HCT116 (cell line): ENCODE results near the gene SMTNL2. TPM values are rescaled to one million over a fixed set of nuclear protein-coding genes. Genes with fewer than 3 reads are reported as not detected.

Experiments
- ATAC-seq: fragments of 200-7000 bp; cut with Tn5 transposase; 2 replicates; pipeline ENCODE4 v1.9.1; 2020; ENCODE audit warnings: mild to moderate bottlenecking, moderate library complexity
- BruUV-seq: library from RNA; stranded (reverse); fragments of 400-500 nt; replicated peaks from 2 replicates; lab custom pipeline; 2021; lab: Mats Ljungman, UMichigan
- CTCF ChIA-PET: fragments of 300-600 bp; sonication (Branson Sonifier 250); formaldehyde crosslinking; loops from one replicate; lab custom pipeline; 2021; ENCODE audit warnings: antibody characterized with exemption; lab: Charles Lee
- POLR2A ChIA-PET: fragments of 300-600, 350-600 bp; sonication (Branson Sonifier 250); formaldehyde crosslinking; loops from one replicate; lab custom pipeline; 2021; ENCODE audit warnings: antibody characterized with exemption; lab: Charles Lee
- RAD21 ChIA-PET, 2 experiments: fragments of 300-600 bp; sonication (Branson Sonifier 250); formaldehyde crosslinking; loops; one replicate each; lab custom pipeline; 2023; ENCODE audit warnings: low total read pairs in 2 of 2; ENCODE audit not compliant: uncharacterized antibody in 2 of 2, unreplicated experiment in 2 of 2, low non-redundant PET in 1 of 2; lab: Charles Lee
- DNase-seq: peaks from one replicate; pipeline ENCODE4 v3.0.0-alpha.2; 2010; ENCODE audit warnings: low read depth, low spot score
- H2AFZ ChIP-seq: fragments of 200-600 bp; shearing (Covaris generic), sonication (generic); 2 replicates; pipeline ENCODE4 v1.6.1; 2017; ENCODE audit warnings: low read depth, mixed run types, mixed read lengths, antibody characterized with exemption, low read length; ENCODE audit not compliant: poor library complexity, severe bottlenecking
- H3K27ac ChIP-seq: 2 replicates; pipeline ENCODE4 v1.5.1; 2012; ENCODE audit warnings: low read depth, low read length
- H3K27me3 ChIP-seq: fragments of 200-600 bp; sonication (generic); 2 replicates; pipeline ENCODE4 v1.6.1; 2016; ENCODE audit warnings: mixed run types, low read length, mixed read lengths; ENCODE audit not compliant: insufficient read depth
- H3K36me3 ChIP-seq, 2 experiments: fragments of 200-500 bp in 1 of 2; fragments of 200-600 bp in 1 of 2; sonication (Bioruptor generic) in 1 of 2; sonication (generic) in 1 of 2; 2 replicates each; pipeline versions ENCODE4 v1.5.1 to v1.6.1; 2014 to 2016; ENCODE audit warnings: low read length in 2 of 2, inconsistent platforms in 1 of 2, mixed read lengths in 1 of 2, mixed run types in 1 of 2; ENCODE audit not compliant: insufficient read depth in 2 of 2, control insufficient read depth in 1 of 2
- H3K4me1 ChIP-seq, 2 experiments: fragments of 200-600 bp in 1 of 2; sonication (generic) in 1 of 2; 2 replicates each; pipeline versions ENCODE4 v1.5.1 to v1.6.1; 2012 to 2017; ENCODE audit warnings: low read length in 2 of 2, inconsistent platforms in 1 of 2, mild to moderate bottlenecking in 1 of 2, mixed read lengths in 1 of 2, mixed run types in 1 of 2, moderate library complexity in 1 of 2; ENCODE audit not compliant: insufficient read depth in 2 of 2, control insufficient read depth in 1 of 2
- H3K4me2 ChIP-seq: fragments of 200-600 bp; sonication (generic); 2 replicates; pipeline ENCODE4 v1.6.1; 2017; ENCODE audit warnings: mixed run types, low read length, mixed read lengths
- H3K4me3 ChIP-seq, 2 experiments: fragments of 200-600 bp in 1 of 2; sonication (generic) in 1 of 2; replicated peaks in 1 of 2; 2 replicates each; pipeline ENCODE4 v1.5.1; 2011 to 2016; ENCODE audit warnings: low read length in 2 of 2, control low read depth in 1 of 2, low read depth in 1 of 2, mild to moderate bottlenecking in 1 of 2, mixed read lengths in 1 of 2, mixed run types in 1 of 2
- H3K79me2 ChIP-seq: fragments of 200-600 bp; sonication (generic); 2 replicates; pipeline ENCODE4 v1.6.1; 2017; ENCODE audit warnings: mild to moderate bottlenecking, mixed run types, low read length, moderate library complexity, mixed read lengths; ENCODE audit not compliant: insufficient read depth
- H3K9ac ChIP-seq: fragments of 200-600 bp; sonication (generic); 2 replicates; pipeline ENCODE4 v1.6.1; 2016; ENCODE audit warnings: low read length, mixed read lengths
- H3K9me2 ChIP-seq: fragments of 200-600 bp; sonication (generic), shearing (Covaris generic); 2 replicates; pipeline ENCODE4 v1.6.1; 2017; ENCODE audit warnings: mixed run types, mild to moderate bottlenecking, moderate library complexity; ENCODE audit not compliant: insufficient read depth
- H3K9me3 ChIP-seq, 2 experiments: fragments of 200-500 bp in 1 of 2; fragments of 200-600 bp in 1 of 2; sonication (Bioruptor generic) in 1 of 2; sonication (generic) in 1 of 2; 2 replicates each; pipeline ENCODE4 v1.6.1; 2014 to 2017; ENCODE audit warnings: low read length in 2 of 2, mixed read lengths in 2 of 2, inconsistent platforms in 1 of 2, low read depth in 1 of 2, mild to moderate bottlenecking in 1 of 2, mixed run types in 1 of 2, moderate library complexity in 1 of 2; ENCODE audit not compliant: control insufficient read depth in 1 of 2, insufficient read depth in 1 of 2
- H4K20me1 ChIP-seq: fragments of 200-600 bp; sonication (generic), shearing (Covaris generic); 2 replicates; pipeline ENCODE4 v1.6.1; 2017; ENCODE audit warnings: mixed run types, mild to moderate bottlenecking, moderate library complexity; ENCODE audit not compliant: insufficient read depth
- ATF3 ChIP-seq: IDR thresholded peaks from 2 replicates; pipeline ENCODE4 v1.6.1; 2012
- CBX3 ChIP-seq: IDR thresholded peaks from 2 replicates; pipeline ENCODE4 v1.6.1; 2012; ENCODE audit warnings: low read depth
- CTCF ChIP-seq, 3 experiments: fragments of 200-600 bp in 1 of 3; sonication (generic) in 1 of 3; IDR thresholded peaks in 2 of 3; conservative IDR thresholded peaks in 1 of 3; 2 replicates each; pipeline ENCODE4 v1.5.1; 2012 to 2017; ENCODE audit warnings: low read depth in 2 of 3, low read length in 2 of 3, antibody characterized with exemption in 1 of 3, borderline replicate concordance in 1 of 3, control low read depth in 1 of 3, mild to moderate bottlenecking in 1 of 3, mixed read lengths in 1 of 3, mixed run types in 1 of 3, moderate library complexity in 1 of 3; ENCODE audit not compliant: insufficient read depth in 1 of 3
- ELF1 ChIP-seq: IDR thresholded peaks from 2 replicates; pipeline ENCODE4 v1.6.1; 2012; ENCODE audit warnings: low read depth, borderline replicate concordance
- EZH2 ChIP-seq: fragments of 200-600 bp; sonication (generic); IDR thresholded peaks from 2 replicates; pipeline ENCODE4 v1.6.1; 2017; ENCODE audit warnings: antibody characterized with exemption, mixed run types
- POLR2A ChIP-seq: IDR thresholded peaks from 2 replicates; pipeline ENCODE4 v1.7.0; 2011; ENCODE audit warnings: borderline replicate concordance; ENCODE audit not compliant: insufficient read depth, insufficient read length; ENCODE audit errors: extremely low read depth
- RAD21 ChIP-seq: IDR thresholded peaks from 2 replicates; pipeline ENCODE4 v1.6.1; 2012; ENCODE audit warnings: low read depth, mild to moderate bottlenecking
- SIN3A ChIP-seq: IDR thresholded peaks from 2 replicates; pipeline ENCODE4 v1.6.1; 2012; ENCODE audit warnings: low read depth
- SRF ChIP-seq: IDR thresholded peaks from 2 replicates; pipeline ENCODE4 v1.6.1; 2012; ENCODE audit warnings: low read depth
- TCF7L2 ChIP-seq: IDR thresholded peaks from 2 replicates; pipeline ENCODE4 v1.7.0; 2011; ENCODE audit warnings: borderline replicate concordance, inconsistent platforms; ENCODE audit not compliant: insufficient read depth, insufficient read length; ENCODE audit errors: extremely low read depth
- ZNF274 ChIP-seq: fragments of 200-500 bp; sonication (Bioruptor generic); IDR thresholded peaks from 2 replicates; pipeline ENCODE4 v1.6.1; 2014; ENCODE audit warnings: mild to moderate bottlenecking, low read depth, low read length, inconsistent platforms
- intact Hi-C: fragments of 100-400 bp; cut with micrococcal nuclease; formaldehyde crosslinking; loops from 2 replicates; pipeline ENCODE4 v1.10.0; 2022
- total RNA-seq: library from RNA; stranded (reverse); gene quantifications from one replicate; pipeline ENCODE4 v1.2.1, GENCODE V29; 2021; ENCODE audit not compliant: unreplicated experiment

The SMTNL2 gene
- total RNA-seq, 1 experiment from 2014 or later, result 2.3 TPM

GRCh38 chr17:4541328-4542002, 42.9 kb upstream of the SMTNL2 start:
- Histone ChIP-seq H3K4me3 (no peak overlapping the region), H3K4me1 (no peaks in the 10 kb centered on the region), H3K4me2 (no peak overlapping the region), H3K9ac (no peak overlapping the region), H3K79me2 (peaks cover 12% of the 10 kb centered on the region; the same call in 1 of the 2 replicates), H3K27me3 (no peaks in the 10 kb centered on the region), H3K36me3 (peaks cover 29 to 59% of the 10 kb centered on the region in 2 experiments; a peak in 3 of 4 replicates), H3K9me3 (no peaks in the 10 kb centered on the region), H2AFZ (no peak overlapping the region), H3K27ac (no peak overlapping the region), H4K20me1 (no peaks in the 10 kb centered on the region; the same call in 1 of the 2 replicates), H3K9me2 (no peaks in the 10 kb centered on the region)
- ATAC-seq (no peak), DNase-seq (no peak)
- intact Hi-C loops, result no loop called here
- TF ChIP-seq CTCF (IDR thresholded peaks at IDR 0.05 in 2 of 3, conservative IDR thresholded peaks at IDR 0.05 in 1 of 3; ENCODE audit: borderline replicate concordance in 1 of 3, insufficient read depth in 1 of 3, low read depth in 2 of 3, low read length in 2 of 3), result peak in 1 of 3 experiments; percentile 19; a peak in 3 of 6 replicates
- peak; percentile 43 for TF ChIP-seq RAD21
- TF ChIP-seq ELF1, result no peak
- no TSS peak for BruUV-seq
- ChIA-PET CTCF (no interaction called here), POLR2A (no interaction called here), RAD21 (no interaction called here)

- Histone ChIP-seq H3K9ac (no peak overlapping the region), H3K27ac (no peak overlapping the region), H3K9me3 (no peaks in the 10 kb centered on the region), H4K20me1 (no peaks in the 10 kb centered on the region; the same call in 1 of the 2 replicates), H3K9me2 (no peaks in the 10 kb centered on the region), H2AFZ (no peak overlapping the region), H3K27me3 (no peaks in the 10 kb centered on the region), H3K36me3 (peaks cover 30 to 65% of the 10 kb centered on the region in 2 experiments; a peak in 3 of 4 replicates), H3K79me2 (peaks cover 16% of the 10 kb centered on the region), H3K4me3 (no peak overlapping the region), H3K4me1 (no peaks in the 10 kb centered on the region), H3K4me2 (no peak overlapping the region)
- ATAC-seq (no peak), DNase-seq (no peak)
- intact Hi-C loops, result no loop called here
- no TSS peak for BruUV-seq
- ChIA-PET POLR2A (no interaction called here), CTCF (no interaction called here), RAD21 (no interaction called here)
- no peak for TF ChIP-seq SRF
- TF ChIP-seq CTCF (IDR thresholded peaks at IDR 0.05 in 2 of 3, conservative IDR thresholded peaks at IDR 0.05 in 1 of 3; ENCODE audit: borderline replicate concordance in 1 of 3, insufficient read depth in 1 of 3, low read depth in 2 of 3, low read length in 2 of 3), result no peak
- TF ChIP-seq RAD21, result no peak
- TF ChIP-seq ELF1, result no peak
- no peak for TF ChIP-seq ATF3
- no peak for TF ChIP-seq TCF7L2
- no peak for TF ChIP-seq CBX3
- no peak for TF ChIP-seq ZNF274
- TF ChIP-seq POLR2A, result no peak
- TF ChIP-seq SIN3A, result no peak
- TF ChIP-seq EZH2, result no peak
These were observed 42.2 kb upstream of the SMTNL2 start for GRCh38 chr17:4542003-4542725.
